ENCODE data around the gene GBA3. TPM values are rescaled to one million over a fixed set of nuclear protein-coding genes. Genes with fewer than 3 reads are reported as not detected.

Gene GBA3
- total and polyA plus RNA-seq, 2 of the 8 experiments (the other 6 are each of a cell fraction or from before 2014, with no cell fraction given) = not detected

- no peak for TF ChIP-seq CHD7 (IDR thresholded peaks at IDR 0.05; ENCODE audit: insufficient replicate concordance, low read length)
Observed at GRCh38 chr4:22857411-22857810, 164.7 kb downstream of the GBA3 start (continued).
